Measurements from ENCODE around the gene SAP25. TPM values are rescaled to one million over a fixed set of nuclear protein-coding genes. Genes with fewer than 3 reads are reported as not detected.

SAP25 gene
- polyA plus RNA-seq, 1 donor from 2014 or later: 0.52 TPM

DNA sequence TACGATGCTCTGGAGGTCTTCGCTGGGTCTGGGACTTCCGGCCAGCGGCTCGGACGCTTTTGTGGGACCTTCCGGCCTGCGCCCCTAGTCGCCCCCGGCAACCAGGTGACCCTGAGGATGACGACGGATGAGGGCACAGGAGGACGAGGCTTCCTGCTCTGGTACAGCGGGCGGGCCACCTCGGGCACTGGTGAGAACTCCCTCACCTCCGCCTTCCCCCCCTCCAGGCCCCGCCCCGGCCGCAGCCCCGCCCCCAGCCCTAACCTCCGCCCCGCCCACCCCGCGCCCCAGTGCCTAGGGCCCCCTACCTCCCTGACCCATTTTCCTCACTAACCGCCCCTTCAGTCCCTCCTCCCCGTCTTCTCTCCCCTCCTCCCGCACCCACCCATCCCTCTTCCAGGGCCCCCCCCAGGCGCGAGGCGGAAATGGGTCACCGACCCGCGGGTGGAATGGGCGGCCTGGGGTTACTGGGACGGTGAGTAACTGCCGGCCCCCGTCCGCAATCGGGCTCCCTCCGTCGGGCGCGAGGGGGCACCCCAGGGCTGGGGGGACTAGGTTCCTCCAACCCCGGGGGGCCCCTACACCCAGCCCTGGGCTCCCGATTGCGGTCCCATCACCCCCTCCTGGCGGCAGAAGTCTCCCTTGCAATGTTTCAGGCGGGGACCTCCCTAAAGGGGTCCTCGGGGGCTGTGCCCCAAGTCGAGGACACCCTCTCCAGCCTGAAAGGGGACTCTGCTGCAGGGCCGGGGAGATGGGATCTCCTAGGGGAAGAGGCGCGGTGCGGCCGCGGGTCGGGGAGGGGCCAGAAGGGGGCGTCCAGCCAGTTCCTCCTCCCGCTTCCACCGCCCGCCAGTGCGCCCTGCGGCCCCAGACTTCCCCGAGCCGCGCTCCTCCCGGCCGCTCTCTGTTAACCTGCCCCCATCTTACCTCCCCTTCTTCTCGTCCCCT is 30.6 kb upstream of the SAP25 start:
- H3K4me2 ChIP-seq (ENCODE audit: low read length): no peak overlapping the region
- no peaks in the 10 kb centered on the region for H3K9me3 ChIP-seq (ENCODE audit: low read length)
- H3K9ac ChIP-seq (ENCODE audit: low read length): peak overlapping the region; percentile 29
- peaks cover 34% of the 10 kb centered on the region for H3K27me3 ChIP-seq (ENCODE audit: insufficient read depth, low read depth, low read length)
- H4K20me1 ChIP-seq (ENCODE audit: insufficient read depth): no peaks in the 10 kb centered on the region
- no peaks in the 10 kb centered on the region for H3K9me2 ChIP-seq (ENCODE audit: insufficient read depth, low read length)
- H2AFZ ChIP-seq (ENCODE audit: low read depth, low read length): no peak overlapping the region
- H3K27ac ChIP-seq (ENCODE audit: low read length): no peak overlapping the region
- H3K36me3 ChIP-seq (ENCODE audit: insufficient read depth, low read length): no peaks in the 10 kb centered on the region
- TF ChIP-seq, protein P1, sequence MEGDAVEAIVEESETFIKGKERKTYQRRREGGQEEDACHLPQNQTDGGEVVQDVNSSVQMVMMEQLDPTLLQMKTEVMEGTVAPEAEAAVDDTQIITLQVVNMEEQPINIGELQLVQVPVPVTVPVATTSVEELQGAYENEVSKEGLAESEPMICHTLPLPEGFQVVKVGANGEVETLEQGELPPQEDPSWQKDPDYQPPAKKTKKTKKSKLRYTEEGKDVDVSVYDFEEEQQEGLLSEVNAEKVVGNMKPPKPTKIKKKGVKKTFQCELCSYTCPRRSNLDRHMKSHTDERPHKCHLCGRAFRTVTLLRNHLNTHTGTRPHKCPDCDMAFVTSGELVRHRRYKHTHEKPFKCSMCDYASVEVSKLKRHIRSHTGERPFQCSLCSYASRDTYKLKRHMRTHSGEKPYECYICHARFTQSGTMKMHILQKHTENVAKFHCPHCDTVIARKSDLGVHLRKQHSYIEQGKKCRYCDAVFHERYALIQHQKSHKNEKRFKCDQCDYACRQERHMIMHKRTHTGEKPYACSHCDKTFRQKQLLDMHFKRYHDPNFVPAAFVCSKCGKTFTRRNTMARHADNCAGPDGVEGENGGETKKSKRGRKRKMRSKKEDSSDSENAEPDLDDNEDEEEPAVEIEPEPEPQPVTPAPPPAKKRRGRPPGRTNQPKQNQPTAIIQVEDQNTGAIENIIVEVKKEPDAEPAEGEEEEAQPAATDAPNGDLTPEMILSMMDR (IDR thresholded peaks at IDR 0.05; ENCODE audit: poor library complexity, severe bottlenecking): peak; percentile 47
- TF ChIP-seq TAF1 (IDR thresholded peaks at IDR 0.05; ENCODE audit: low read depth): no peak
- no peak for TF ChIP-seq EZH2 (IDR thresholded peaks at IDR 0.05; ENCODE audit: borderline replicate concordance, insufficient read depth, low read length, poor library complexity, severe bottlenecking)
- TF ChIP-seq SMC3 (conservative IDR thresholded peaks at IDR 0.05; ENCODE audit: poor library complexity): no peak
- TF ChIP-seq, protein P2, sequence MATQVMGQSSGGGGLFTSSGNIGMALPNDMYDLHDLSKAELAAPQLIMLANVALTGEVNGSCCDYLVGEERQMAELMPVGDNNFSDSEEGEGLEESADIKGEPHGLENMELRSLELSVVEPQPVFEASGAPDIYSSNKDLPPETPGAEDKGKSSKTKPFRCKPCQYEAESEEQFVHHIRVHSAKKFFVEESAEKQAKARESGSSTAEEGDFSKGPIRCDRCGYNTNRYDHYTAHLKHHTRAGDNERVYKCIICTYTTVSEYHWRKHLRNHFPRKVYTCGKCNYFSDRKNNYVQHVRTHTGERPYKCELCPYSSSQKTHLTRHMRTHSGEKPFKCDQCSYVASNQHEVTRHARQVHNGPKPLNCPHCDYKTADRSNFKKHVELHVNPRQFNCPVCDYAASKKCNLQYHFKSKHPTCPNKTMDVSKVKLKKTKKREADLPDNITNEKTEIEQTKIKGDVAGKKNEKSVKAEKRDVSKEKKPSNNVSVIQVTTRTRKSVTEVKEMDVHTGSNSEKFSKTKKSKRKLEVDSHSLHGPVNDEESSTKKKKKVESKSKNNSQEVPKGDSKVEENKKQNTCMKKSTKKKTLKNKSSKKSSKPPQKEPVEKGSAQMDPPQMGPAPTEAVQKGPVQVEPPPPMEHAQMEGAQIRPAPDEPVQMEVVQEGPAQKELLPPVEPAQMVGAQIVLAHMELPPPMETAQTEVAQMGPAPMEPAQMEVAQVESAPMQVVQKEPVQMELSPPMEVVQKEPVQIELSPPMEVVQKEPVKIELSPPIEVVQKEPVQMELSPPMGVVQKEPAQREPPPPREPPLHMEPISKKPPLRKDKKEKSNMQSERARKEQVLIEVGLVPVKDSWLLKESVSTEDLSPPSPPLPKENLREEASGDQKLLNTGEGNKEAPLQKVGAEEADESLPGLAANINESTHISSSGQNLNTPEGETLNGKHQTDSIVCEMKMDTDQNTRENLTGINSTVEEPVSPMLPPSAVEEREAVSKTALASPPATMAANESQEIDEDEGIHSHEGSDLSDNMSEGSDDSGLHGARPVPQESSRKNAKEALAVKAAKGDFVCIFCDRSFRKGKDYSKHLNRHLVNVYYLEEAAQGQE (IDR thresholded peaks at IDR 0.05; ENCODE audit: borderline replicate concordance): no peak
- TF ChIP-seq POLR2AphosphoS5 (IDR thresholded peaks at IDR 0.05): no peak
- no peaks in the 10 kb centered on the region for H3K79me2 ChIP-seq (replicated peaks; ENCODE audit: insufficient read depth, low read length)
- no peaks in the 10 kb centered on the region for H3F3A ChIP-seq (ENCODE audit: insufficient read depth, low read length, poor library complexity, severe bottlenecking)
- H3K4me3 ChIP-seq (ENCODE audit: low read length): peak overlapping the region; percentile 57

DNA sequence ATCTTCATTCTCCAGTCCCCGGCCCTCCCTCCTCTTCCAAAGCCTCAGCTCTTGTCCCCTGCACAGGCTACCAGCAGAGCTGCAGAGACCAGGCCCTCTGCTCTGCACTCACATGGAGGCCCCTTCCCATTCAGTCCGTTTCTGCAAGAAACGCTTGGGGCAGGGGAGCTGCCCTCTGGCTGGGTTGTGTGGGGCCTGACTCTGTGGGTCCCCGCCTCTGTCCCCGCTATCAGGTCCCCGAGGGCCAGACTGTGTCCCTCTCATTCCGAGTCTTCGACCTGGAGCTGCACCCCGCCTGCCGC is 30.0 kb upstream of the SAP25 start:
- Histone ChIP-seq H3K4me2 (ENCODE audit: low read length) (no peak overlapping the region), H3K9me2 (ENCODE audit: insufficient read depth, low read length) (no peaks in the 10 kb centered on the region), H3K27ac (ENCODE audit: low read length) (no peak overlapping the region), H4K20me1 (ENCODE audit: insufficient read depth) (no peaks in the 10 kb centered on the region), H3K9me3 (ENCODE audit: low read length) (no peaks in the 10 kb centered on the region), H3K27me3 (ENCODE audit: insufficient read depth, low read depth, low read length) (peaks cover 34% of the 10 kb centered on the region), H2AFZ (ENCODE audit: low read depth, low read length) (no peak overlapping the region), H3K79me2 (replicated peaks; ENCODE audit: insufficient read depth, low read length) (no peaks in the 10 kb centered on the region), H3F3A (ENCODE audit: insufficient read depth, low read length, poor library complexity, severe bottlenecking) (no peaks in the 10 kb centered on the region), H3K9ac (ENCODE audit: low read length) (peak overlapping the region; percentile 29), H3K4me3 (ENCODE audit: low read length) (peak overlapping the region; percentile 57), H3K36me3 (ENCODE audit: insufficient read depth, low read length) (no peaks in the 10 kb centered on the region)
- TF ChIP-seq EP300 (conservative IDR thresholded peaks at IDR 0.05; ENCODE audit: poor library complexity, severe bottlenecking) (no peak), MXI1 (conservative IDR thresholded peaks at IDR 0.05; ENCODE audit: poor library complexity, severe bottlenecking) (no peak), TAF1 (IDR thresholded peaks at IDR 0.05; ENCODE audit: low read depth) (no peak), RAD21 (conservative IDR thresholded peaks at IDR 0.05) (no peak), EZH2 (IDR thresholded peaks at IDR 0.05; ENCODE audit: borderline replicate concordance, insufficient read depth, low read length, poor library complexity, severe bottlenecking) (no peak), POLR2AphosphoS5 (IDR thresholded peaks at IDR 0.05) (no peak)
- TF ChIP-seq, protein P1 (IDR thresholded peaks at IDR 0.05; ENCODE audit: poor library complexity, severe bottlenecking): no peak
- TF ChIP-seq, protein P2 (IDR thresholded peaks at IDR 0.05; ENCODE audit: borderline replicate concordance): no peak
